ENCODE results near the gene FGF5.
A peak's percentile ranks its signal among the peaks of the same experiment; 100 is the strongest.

Gene FGF5

DNA sequence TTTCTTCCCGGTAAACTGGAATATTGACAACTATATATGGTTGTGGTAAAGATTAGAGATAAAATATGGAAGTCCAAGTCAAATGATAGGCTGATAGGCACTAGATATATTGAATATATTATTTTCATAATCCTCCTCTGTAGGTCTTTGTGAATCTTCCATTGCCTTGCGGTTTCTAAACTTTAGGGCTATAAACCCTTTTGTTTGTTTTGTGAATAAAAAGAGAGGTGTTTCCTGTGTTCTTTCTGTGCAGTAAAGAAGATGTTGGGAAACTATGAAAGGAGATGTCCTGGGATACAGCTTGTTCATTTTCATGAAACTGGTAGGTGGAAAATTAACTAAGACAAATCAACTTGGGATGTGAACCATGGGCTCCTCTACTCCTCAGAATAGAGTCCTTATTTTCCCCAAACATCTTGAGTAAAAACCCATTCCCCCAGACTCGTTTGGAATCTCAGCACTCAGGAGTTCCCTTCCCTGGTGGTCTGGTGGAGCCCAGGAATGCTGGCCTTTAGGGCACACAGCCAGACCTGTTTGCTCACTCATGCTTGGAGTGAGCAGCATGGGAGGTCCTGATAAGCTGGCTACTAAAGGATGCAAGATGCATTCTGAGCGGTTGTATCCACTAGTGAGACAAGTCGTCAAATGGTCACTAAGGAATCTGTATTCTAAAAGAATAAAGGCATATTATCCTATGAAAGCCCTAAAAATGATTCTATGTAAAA is 47.0 kb upstream of the FGF5 start (continued):
- no peak for TF ChIP-seq HOXD13 (CRISPR knock-in tag; IDR thresholded peaks at IDR 0.05; ENCODE audit: borderline replicate concordance)
- TF ChIP-seq ZNF221 (tag by site-specific recombination; IDR thresholded peaks at IDR 0.05; ENCODE audit: borderline replicate concordance): no peak
- peak; percentile 59 for TF ChIP-seq GLIS1 (tag by site-specific recombination; IDR thresholded peaks at IDR 0.05)
- TF ChIP-seq ZBTB20 (tag by site-specific recombination; IDR thresholded peaks at IDR 0.05): peak; percentile 58
- TF ChIP-seq SP3 (tag by site-specific recombination; IDR thresholded peaks at IDR 0.05): no peak
- TF ChIP-seq, protein P1, sequence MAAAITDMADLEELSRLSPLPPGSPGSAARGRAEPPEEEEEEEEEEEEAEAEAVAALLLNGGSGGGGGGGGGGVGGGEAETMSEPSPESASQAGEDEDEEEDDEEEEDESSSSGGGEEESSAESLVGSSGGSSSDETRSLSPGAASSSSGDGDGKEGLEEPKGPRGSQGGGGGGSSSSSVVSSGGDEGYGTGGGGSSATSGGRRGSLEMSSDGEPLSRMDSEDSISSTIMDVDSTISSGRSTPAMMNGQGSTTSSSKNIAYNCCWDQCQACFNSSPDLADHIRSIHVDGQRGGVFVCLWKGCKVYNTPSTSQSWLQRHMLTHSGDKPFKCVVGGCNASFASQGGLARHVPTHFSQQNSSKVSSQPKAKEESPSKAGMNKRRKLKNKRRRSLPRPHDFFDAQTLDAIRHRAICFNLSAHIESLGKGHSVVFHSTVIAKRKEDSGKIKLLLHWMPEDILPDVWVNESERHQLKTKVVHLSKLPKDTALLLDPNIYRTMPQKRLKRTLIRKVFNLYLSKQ (tag by site-specific recombination; IDR thresholded peaks at IDR 0.05; ENCODE audit: borderline replicate concordance): no peak
- TF ChIP-seq, protein P2, sequence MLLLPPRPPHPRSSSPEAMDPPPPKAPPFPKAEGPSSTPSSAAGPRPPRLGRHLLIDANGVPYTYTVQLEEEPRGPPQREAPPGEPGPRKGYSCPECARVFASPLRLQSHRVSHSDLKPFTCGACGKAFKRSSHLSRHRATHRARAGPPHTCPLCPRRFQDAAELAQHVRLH (tag by site-specific recombination; IDR thresholded peaks at IDR 0.05): no peak
- TF ChIP-seq ZNF596 (tag by site-specific recombination; IDR thresholded peaks at IDR 0.05): no peak
- no peak for TF ChIP-seq ZFP3 (tag by site-specific recombination; IDR thresholded peaks at IDR 0.05; ENCODE audit: low read depth)
- TF ChIP-seq, protein P3, sequence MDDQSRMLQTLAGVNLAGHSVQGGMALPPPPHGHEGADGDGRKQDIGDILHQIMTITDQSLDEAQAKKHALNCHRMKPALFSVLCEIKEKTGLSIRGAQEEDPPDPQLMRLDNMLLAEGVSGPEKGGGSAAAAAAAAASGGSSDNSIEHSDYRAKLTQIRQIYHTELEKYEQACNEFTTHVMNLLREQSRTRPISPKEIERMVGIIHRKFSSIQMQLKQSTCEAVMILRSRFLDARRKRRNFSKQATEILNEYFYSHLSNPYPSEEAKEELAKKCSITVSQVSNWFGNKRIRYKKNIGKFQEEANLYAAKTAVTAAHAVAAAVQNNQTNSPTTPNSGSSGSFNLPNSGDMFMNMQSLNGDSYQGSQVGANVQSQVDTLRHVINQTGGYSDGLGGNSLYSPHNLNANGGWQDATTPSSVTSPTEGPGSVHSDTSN (CRISPR knock-in tag; IDR thresholded peaks at IDR 0.05): no peak

DNA sequence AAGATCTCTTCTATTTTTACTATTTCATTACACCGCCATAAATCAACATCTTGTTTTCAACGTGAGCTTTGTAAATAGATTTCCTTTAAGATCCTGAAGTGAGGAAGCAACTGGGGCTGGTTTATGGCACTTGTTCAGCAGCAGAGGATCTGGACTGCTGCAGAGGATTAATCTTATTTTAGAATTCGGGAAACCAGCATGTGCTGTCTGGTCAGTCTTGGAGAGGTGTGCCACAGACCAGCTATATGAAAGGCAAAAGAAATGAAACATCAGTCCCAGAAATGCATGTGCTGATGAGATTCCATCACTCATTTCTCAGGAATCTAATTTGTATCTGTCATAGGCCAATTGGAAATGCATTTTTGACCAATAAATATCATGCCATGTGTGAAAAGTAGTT is 45.8 kb upstream of the FGF5 start:
- TF ChIP-seq HOXD13 (CRISPR knock-in tag; IDR thresholded peaks at IDR 0.05; ENCODE audit: borderline replicate concordance): no peak
- no peak for TF ChIP-seq ZNF433 (tag by site-specific recombination; IDR thresholded peaks at IDR 0.05; ENCODE audit: low read depth)
- TF ChIP-seq, protein P4, sequence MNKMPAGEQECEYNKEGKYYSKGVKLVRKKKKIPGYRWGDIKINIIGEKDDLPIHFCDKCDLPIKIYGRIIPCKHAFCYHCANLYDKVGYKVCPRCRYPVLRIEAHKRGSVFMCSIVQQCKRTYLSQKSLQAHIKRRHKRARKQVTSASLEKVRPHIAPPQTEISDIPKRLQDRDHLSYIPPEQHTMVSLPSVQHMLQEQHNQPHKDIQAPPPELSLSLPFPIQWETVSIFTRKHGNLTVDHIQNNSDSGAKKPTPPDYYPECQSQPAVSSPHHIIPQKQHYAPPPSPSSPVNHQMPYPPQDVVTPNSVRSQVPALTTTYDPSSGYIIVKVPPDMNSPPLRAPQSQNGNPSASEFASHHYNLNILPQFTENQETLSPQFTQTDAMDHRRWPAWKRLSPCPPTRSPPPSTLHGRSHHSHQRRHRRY (tag by site-specific recombination; IDR thresholded peaks at IDR 0.05): no peak
- no peak for TF ChIP-seq ZNF785 (tag by site-specific recombination; IDR thresholded peaks at IDR 0.05)
- TF ChIP-seq ZNF10 (tag by site-specific recombination; IDR thresholded peaks at IDR 0.05): no peak
- TF ChIP-seq ZNF660 (tag by site-specific recombination; IDR thresholded peaks at IDR 0.05): no peak
- no peak for TF ChIP-seq ZFP37 (tag by site-specific recombination; IDR thresholded peaks at IDR 0.05)
- TF ChIP-seq, protein P5, sequence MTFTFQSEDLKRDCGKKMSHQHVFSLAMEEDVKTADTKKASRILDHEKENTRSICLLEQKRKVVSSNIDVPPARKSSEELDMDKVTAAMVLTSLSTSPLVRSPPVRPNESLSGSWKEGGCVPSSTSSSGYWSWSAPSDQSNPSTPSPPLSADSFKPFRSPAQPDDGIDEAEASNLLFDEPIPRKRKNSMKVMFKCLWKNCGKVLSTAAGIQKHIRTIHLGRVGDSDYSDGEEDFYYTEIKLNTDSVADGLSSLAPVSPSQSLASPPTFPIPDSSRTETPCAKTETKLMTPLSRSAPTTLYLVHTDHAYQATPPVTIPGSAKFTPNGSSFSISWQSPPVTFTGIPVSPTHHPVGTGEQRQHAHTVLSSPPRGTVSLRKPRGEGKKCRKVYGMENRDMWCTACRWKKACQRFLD (tag by site-specific recombination; IDR thresholded peaks at IDR 0.05): no peak
- TF ChIP-seq ZNF843 (tag by site-specific recombination; IDR thresholded peaks at IDR 0.05): no peak
- no peak for TF ChIP-seq ZNF571 (tag by site-specific recombination; IDR thresholded peaks at IDR 0.05)
- TF ChIP-seq, protein P6, sequence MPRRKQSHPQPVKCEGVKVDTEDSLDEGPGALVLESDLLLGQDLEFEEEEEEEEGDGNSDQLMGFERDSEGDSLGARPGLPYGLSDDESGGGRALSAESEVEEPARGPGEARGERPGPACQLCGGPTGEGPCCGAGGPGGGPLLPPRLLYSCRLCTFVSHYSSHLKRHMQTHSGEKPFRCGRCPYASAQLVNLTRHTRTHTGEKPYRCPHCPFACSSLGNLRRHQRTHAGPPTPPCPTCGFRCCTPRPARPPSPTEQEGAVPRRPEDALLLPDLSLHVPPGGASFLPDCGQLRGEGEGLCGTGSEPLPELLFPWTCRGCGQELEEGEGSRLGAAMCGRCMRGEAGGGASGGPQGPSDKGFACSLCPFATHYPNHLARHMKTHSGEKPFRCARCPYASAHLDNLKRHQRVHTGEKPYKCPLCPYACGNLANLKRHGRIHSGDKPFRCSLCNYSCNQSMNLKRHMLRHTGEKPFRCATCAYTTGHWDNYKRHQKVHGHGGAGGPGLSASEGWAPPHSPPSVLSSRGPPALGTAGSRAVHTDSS (tag by site-specific recombination; IDR thresholded peaks at IDR 0.05): no peak
- no peak for TF ChIP-seq KLF16 (tag by site-specific recombination; IDR thresholded peaks at IDR 0.05)
- TF ChIP-seq, protein P7, sequence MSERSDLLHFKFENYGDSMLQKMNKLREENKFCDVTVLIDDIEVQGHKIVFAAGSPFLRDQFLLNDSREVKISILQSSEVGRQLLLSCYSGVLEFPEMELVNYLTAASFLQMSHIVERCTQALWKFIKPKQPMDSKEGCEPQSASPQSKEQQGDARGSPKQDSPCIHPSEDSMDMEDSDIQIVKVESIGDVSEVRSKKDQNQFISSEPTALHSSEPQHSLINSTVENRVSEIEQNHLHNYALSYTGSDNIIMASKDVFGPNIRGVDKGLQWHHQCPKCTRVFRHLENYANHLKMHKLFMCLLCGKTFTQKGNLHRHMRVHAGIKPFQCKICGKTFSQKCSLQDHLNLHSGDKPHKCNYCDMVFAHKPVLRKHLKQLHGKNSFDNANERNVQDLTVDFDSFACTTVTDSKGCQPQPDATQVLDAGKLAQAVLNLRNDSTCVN (tag by site-specific recombination; optimal IDR thresholded peaks at IDR 0.05): no peak
- no peak for TF ChIP-seq SP2 (tag by site-specific recombination; IDR thresholded peaks at IDR 0.05)
- no peak for TF ChIP-seq GFI1B (tag by site-specific recombination; IDR thresholded peaks at IDR 0.05)
- no peak for TF ChIP-seq ZNF529 (tag by site-specific recombination; IDR thresholded peaks at IDR 0.05; ENCODE audit: insufficient replicate concordance)
- H3K4me1 ChIP-seq (ENCODE audit: control insufficient read depth, insufficient read depth, low read length): no peaks in the 10 kb centered on the region
- CTCF ChIA-PET: interaction anchor here (0.6 to 2.6 kb wide), 12 partner anchors 9 to 819 kb away, joined by 3 to 12 read pairs (median 3); partner anchors contain the start of gene CFAP299
- H3K9me3 ChIP-seq (ENCODE audit: control insufficient read depth, insufficient read depth, low read depth, low read length): no peaks in the 10 kb centered on the region
- H3K27ac ChIP-seq (ENCODE audit: extremely low read depth, low read depth, low read length): no peak overlapping the region
- H3K36me3 ChIP-seq (ENCODE audit: control insufficient read depth in 2 of 2, insufficient read depth in 1 of 2, low read length in 2 of 2): no peaks in the 10 kb centered on the region
- POLR2A ChIA-PET: interaction anchor here (1.8 kb wide), 1 partner anchor 45 kb away, joined by 5 read pairs; the partner anchor contains the start of gene FGF5
- H3K4me3 ChIP-seq (ENCODE audit: low read depth, low read length): no peak overlapping the region
